WTC11 (cell line): Measurements from ENCODE around the gene TLE6. TPM values are rescaled to one million over a fixed set of nuclear protein-coding genes. Genes with fewer than 3 reads are reported as not detected.
A peak's percentile ranks its signal among the peaks of the same experiment; 100 is the strongest.

Experiments used
- AR ChIP-seq: fragments of 250-450 bp; sonication (Bioruptor Pico); IDR thresholded peaks from 2 replicates; pipeline ENCODE4 v1.9.0; 2021; ENCODE audit warnings: mild to moderate bottlenecking
- CDX4 ChIP-seq: fragments of 250-450 bp; sonication (Bioruptor Pico); IDR thresholded peaks from 2 replicates; pipeline ENCODE4 v1.9.0; 2021; ENCODE audit warnings: moderate library complexity, mild to moderate bottlenecking, inconsistent platforms, borderline replicate concordance
- CREM ChIP-seq: sonication (generic); formaldehyde crosslinking; IDR thresholded peaks from 2 replicates; pipeline ENCODE4 v1.8.1; 2022; ENCODE audit warnings: mild to moderate bottlenecking, missing genetic modification reagents, moderate library complexity
- ELF4 ChIP-seq: sonication (generic); formaldehyde crosslinking; IDR thresholded peaks from 2 replicates; pipeline ENCODE4 v1.8.1; 2022; ENCODE audit warnings: low read depth, mild to moderate bottlenecking, moderate library complexity, missing genetic modification reagents
- FOXP1 ChIP-seq: sonication (generic); formaldehyde crosslinking; IDR thresholded peaks from 2 replicates; pipeline ENCODE4 v1.8.0; 2022; ENCODE audit warnings: missing genetic modification reagents, mild to moderate bottlenecking, moderate library complexity, borderline replicate concordance
- GRHL2 ChIP-seq: fragments of 250-450 bp; sonication (Bioruptor Pico); IDR thresholded peaks from 2 replicates; pipeline ENCODE4 v1.8.0; 2022; ENCODE audit warnings: mild to moderate bottlenecking, moderate library complexity; ENCODE audit not compliant: insufficient replicate concordance, severe bottlenecking
- IRF1 ChIP-seq: sonication (generic); formaldehyde crosslinking; IDR thresholded peaks from 2 replicates; pipeline ENCODE4 v1.8.0; 2023; ENCODE audit warnings: missing genetic modification reagents
- IRF2 ChIP-seq: sonication (generic); formaldehyde crosslinking; IDR thresholded peaks from 2 replicates; pipeline ENCODE4 v1.8.0; 2022; ENCODE audit warnings: low read depth, missing genetic modification reagents, borderline replicate concordance
- MXD4 ChIP-seq: fragments of 250-450 bp; sonication (Bioruptor Pico); IDR thresholded peaks from 2 replicates; pipeline ENCODE4 v1.8.0; 2021; ENCODE audit warnings: mild to moderate bottlenecking, moderate library complexity, borderline replicate concordance
- NR2C2 ChIP-seq: sonication (generic); formaldehyde crosslinking; IDR thresholded peaks from 2 replicates; pipeline ENCODE4 v1.8.0; 2022; ENCODE audit warnings: mild to moderate bottlenecking, missing genetic modification reagents
- OVOL2 ChIP-seq: fragments of 250-450 bp; sonication (Bioruptor Pico); IDR thresholded peaks from 2 replicates; pipeline ENCODE4 v1.9.0; 2021; ENCODE audit warnings: mild to moderate bottlenecking, borderline replicate concordance
- PREB ChIP-seq: sonication (generic); formaldehyde crosslinking; IDR thresholded peaks from 2 replicates; pipeline ENCODE4 v1.8.1; 2022; ENCODE audit warnings: mild to moderate bottlenecking, missing genetic modification reagents, moderate library complexity, borderline replicate concordance
- TEAD1 ChIP-seq: sonication (generic); formaldehyde crosslinking; IDR thresholded peaks from 2 replicates; pipeline ENCODE4 v1.8.0; 2022; ENCODE audit warnings: mild to moderate bottlenecking, missing genetic modification reagents
- TEAD4 ChIP-seq: sonication (generic); formaldehyde crosslinking; IDR thresholded peaks from 2 replicates; pipeline ENCODE4 v1.8.0; 2022; ENCODE audit warnings: mild to moderate bottlenecking, missing genetic modification reagents
- ZNF138 ChIP-seq: sonication (generic); formaldehyde crosslinking; conservative IDR thresholded peaks from 2 replicates; pipeline ENCODE4 v1.8.1; 2022; ENCODE audit warnings: mild to moderate bottlenecking, moderate library complexity, missing genetic modification reagents
- ZSCAN18 ChIP-seq: fragments of 250-450 bp; sonication (Bioruptor Pico); IDR thresholded peaks from 2 replicates; pipeline ENCODE4 v2.1.2; 2022; ENCODE audit warnings: mild to moderate bottlenecking, moderate library complexity
- total RNA-seq: library from RNA; stranded (reverse); gene quantifications from 3 replicates; pipeline ENCODE4 v1.2.3, GENCODE V29; 2021
- TF ChIP-seq, protein P1 (sequence below): sonication (generic); formaldehyde crosslinking; IDR thresholded peaks from 2 replicates; pipeline ENCODE4 v1.8.0; 2022; ENCODE audit warnings: mild to moderate bottlenecking, missing genetic modification reagents
- TF ChIP-seq, protein P2 (sequence below): sonication (generic); formaldehyde crosslinking; IDR thresholded peaks from 2 replicates; pipeline ENCODE4 v1.8.1; 2022; ENCODE audit warnings: missing genetic modification reagents, borderline replicate concordance
- TF ChIP-seq, protein P3 (sequence below): sonication (generic); formaldehyde crosslinking; IDR thresholded peaks from 2 replicates; pipeline ENCODE4 v1.8.1; 2023; ENCODE audit warnings: mild to moderate bottlenecking, missing genetic modification reagents, borderline replicate concordance

TLE6 gene
- total RNA-seq, 1 experiment from 2014 or later: 3.1 TPM

- TF ChIP-seq TEAD4 (CRISPR knock-in tag) (no peak), AR (CRISPR knock-in tag) (no peak), CREM (CRISPR knock-in tag) (0 out of 2 replicates have a peak, but pooled peaks have one; percentile 60), NR2C2 (peak; percentile 88), IRF2 (CRISPR knock-in tag) (no peak), ZSCAN18 (no peak), TEAD1 (CRISPR knock-in tag) (peak; percentile 64; the same call in 1 of the 2 replicates), ELF4 (no peak), FOXP1 (CRISPR knock-in tag) (peak; percentile 26; the same call in 1 of the 2 replicates), GRHL2 (no peak), ZNF138 (CRISPR knock-in tag) (no peak), CDX4 (no peak), MXD4 (CRISPR knock-in tag) (no peak), OVOL2 (CRISPR knock-in tag) (no peak), PREB (CRISPR knock-in tag) (no peak), IRF1 (CRISPR knock-in tag) (no peak)
- TF ChIP-seq, protein P1, sequence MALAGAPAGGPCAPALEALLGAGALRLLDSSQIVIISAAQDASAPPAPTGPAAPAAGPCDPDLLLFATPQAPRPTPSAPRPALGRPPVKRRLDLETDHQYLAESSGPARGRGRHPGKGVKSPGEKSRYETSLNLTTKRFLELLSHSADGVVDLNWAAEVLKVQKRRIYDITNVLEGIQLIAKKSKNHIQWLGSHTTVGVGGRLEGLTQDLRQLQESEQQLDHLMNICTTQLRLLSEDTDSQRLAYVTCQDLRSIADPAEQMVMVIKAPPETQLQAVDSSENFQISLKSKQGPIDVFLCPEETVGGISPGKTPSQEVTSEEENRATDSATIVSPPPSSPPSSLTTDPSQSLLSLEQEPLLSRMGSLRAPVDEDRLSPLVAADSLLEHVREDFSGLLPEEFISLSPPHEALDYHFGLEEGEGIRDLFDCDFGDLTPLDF (CRISPR knock-in tag): no peak
- TF ChIP-seq, protein P2, sequence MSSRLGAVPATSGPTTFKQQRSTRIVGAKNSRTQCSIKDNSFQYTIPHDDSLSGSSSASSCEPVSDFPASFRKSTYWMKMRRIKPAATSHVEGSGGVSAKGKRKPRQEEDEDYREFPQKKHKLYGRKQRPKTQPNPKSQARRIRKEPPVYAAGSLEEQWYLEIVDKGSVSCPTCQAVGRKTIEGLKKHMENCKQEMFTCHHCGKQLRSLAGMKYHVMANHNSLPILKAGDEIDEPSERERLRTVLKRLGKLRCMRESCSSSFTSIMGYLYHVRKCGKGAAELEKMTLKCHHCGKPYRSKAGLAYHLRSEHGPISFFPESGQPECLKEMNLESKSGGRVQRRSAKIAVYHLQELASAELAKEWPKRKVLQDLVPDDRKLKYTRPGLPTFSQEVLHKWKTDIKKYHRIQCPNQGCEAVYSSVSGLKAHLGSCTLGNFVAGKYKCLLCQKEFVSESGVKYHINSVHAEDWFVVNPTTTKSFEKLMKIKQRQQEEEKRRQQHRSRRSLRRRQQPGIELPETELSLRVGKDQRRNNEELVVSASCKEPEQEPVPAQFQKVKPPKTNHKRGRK (CRISPR knock-in tag): no peak
- TF ChIP-seq, protein P3, sequence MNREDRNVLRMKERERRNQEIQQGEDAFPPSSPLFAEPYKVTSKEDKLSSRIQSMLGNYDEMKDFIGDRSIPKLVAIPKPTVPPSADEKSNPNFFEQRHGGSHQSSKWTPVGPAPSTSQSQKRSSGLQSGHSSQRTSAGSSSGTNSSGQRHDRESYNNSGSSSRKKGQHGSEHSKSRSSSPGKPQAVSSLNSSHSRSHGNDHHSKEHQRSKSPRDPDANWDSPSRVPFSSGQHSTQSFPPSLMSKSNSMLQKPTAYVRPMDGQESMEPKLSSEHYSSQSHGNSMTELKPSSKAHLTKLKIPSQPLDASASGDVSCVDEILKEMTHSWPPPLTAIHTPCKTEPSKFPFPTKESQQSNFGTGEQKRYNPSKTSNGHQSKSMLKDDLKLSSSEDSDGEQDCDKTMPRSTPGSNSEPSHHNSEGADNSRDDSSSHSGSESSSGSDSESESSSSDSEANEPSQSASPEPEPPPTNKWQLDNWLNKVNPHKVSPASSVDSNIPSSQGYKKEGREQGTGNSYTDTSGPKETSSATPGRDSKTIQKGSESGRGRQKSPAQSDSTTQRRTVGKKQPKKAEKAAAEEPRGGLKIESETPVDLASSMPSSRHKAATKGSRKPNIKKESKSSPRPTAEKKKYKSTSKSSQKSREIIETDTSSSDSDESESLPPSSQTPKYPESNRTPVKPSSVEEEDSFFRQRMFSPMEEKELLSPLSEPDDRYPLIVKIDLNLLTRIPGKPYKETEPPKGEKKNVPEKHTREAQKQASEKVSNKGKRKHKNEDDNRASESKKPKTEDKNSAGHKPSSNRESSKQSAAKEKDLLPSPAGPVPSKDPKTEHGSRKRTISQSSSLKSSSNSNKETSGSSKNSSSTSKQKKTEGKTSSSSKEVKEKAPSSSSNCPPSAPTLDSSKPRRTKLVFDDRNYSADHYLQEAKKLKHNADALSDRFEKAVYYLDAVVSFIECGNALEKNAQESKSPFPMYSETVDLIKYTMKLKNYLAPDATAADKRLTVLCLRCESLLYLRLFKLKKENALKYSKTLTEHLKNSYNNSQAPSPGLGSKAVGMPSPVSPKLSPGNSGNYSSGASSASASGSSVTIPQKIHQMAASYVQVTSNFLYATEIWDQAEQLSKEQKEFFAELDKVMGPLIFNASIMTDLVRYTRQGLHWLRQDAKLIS (CRISPR knock-in tag): no peak
Measured at GRCh38 chr19:2950286-2951124, 26.9 kb upstream of the TLE6 start (continued).
